HG02588 (cell line): ENCODE measurements around the gene TPM2.

Experiments used
- ATAC-seq: cut with Tn5 transposase; IDR thresholded peaks from one replicate; pipeline ENCODE4 v1.9.1; 2021; ENCODE audit warnings: mild to moderate bottlenecking, moderate library complexity; ENCODE audit not compliant: unreplicated experiment

The TPM2 gene

DNA sequence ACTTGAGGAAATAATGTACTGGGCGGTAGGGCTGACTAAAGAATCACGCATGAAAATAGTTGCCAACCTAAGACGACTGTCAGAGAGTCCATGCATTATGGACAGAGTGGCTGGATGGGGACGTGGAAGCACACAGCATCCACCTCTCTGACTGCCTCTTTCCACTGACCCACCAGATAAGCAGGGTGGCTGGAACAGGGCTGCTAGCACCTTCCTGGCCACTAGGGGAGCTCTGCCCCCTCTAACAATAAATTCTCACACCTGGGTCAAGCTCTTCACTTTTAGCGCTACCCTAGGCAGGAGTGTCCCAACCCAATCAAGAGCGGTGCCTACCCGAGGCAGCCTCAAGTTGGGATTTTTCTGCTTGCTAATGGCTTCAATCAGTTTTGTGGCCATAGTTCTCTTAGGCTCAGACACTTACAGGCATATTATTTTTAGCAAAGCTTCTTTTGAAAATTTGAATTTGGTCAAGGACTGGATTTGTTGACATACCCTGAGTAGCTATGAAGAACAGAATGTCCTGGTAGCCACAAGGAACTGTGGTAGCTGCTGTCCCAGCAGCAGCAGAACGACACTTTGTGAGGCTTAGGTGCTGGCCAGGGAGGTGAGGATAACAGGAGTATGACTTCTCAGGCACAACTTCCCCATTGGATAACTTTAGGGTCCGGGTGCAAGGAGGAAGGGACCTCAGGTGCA lies 6.9 kb upstream of the TPM2 start:
- ATAC-seq, result peak; percentile 82

DNA sequence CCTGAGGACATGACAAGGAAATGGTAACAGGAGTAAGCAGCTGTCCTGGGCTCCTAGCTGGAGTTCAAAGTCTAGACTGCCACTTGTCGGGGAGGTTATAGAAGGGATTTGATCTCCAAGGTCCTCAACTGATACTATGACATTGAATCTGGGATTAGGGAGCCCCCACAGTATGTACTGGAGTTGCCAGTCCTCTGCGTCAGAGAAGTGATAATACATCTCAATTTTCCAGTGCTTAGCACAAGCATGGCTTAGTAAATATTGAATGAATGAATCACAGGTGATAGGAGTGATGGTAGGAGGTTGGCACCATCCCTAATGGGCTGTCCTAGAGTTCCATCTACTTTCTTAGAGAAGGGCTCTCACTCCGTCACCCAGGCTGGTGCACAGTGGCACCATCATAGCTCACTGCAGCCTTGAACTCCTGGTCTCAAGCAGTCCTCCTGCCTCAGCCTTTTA lies 6.2 kb upstream of the TPM2 start:
- ATAC-seq, result no peak

DNA sequence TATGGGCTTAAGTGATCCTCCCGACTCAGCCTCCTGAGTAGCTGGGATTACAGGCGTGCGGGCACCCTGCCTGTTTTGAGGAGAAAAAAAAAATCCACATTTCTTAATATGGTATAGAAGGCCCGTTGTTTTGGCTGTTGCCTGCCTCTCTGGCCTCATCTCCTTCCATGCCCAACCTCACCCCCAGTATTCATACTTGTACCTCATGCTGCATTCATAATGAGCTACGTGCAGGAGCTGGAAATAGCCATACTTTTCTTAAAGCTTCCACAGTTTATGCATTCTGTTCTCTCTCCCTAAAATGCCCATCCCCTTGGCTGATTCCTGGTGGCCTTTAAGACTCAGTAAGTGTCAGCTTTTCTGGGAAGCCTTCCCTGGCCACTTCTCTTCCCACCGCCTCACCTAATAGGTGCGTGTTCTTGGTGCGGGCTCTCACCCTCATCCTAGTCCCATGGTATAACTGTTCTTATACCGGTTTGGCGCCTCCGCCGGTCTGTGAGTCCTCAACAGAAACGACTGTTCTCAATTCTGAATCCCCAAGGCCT lies 2.1 kb upstream of the TPM2 start:
- ATAC-seq, result no peak

DNA sequence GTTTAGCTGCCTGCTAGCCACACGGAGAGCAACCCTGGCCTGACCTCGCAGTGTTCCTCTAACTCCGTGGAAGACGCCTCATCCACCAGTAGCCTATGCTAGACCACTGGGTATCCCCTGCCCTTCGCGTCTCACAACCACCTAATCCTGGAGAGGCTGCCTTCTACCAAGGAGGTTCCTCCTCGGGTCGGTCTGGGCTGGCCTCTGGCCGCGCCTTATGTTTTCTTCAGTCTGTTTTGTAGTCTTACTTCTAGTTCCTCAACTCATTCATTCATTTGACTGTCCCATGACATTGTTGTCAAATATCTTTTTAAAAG lies 1.6 kb upstream of the TPM2 start:
- no peak for ATAC-seq

DNA sequence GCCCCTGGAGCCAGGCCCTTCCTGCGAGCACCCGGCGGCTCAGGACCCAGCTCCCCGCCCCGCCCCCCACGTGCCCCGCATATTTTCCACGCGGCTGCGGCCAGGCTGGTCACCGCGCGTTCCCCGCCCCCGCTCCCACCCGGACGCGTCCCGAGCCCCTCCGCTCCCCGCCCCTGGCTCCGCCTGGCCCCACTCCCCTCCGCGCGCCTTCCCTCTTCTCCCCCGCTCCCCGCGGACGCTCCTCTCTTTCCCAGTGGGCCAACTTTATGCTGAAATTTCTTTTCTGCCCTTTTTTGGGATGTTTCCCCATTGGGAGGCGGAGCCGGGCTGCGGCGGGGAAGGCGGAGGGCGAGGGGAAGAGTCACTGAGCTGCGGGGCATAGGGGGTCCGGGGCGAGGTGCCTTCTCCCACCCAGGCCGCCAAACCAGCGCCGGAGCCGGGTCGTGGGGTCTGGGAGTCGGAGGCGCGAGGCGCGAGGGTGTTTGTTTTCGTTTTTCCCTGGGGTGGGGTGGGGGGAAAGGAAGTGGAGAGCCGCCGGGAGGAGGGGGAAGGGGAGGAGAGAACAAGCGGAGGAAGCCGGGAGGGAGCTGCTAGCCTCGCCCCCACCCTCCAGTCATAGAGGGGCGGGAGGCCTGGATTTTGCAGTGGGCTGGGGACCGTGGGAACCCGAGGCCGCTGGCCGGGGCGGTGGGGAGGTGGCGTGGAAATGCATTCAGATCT lies 1.0 kb upstream of the TPM2 start:
- ATAC-seq, result no peak

DNA sequence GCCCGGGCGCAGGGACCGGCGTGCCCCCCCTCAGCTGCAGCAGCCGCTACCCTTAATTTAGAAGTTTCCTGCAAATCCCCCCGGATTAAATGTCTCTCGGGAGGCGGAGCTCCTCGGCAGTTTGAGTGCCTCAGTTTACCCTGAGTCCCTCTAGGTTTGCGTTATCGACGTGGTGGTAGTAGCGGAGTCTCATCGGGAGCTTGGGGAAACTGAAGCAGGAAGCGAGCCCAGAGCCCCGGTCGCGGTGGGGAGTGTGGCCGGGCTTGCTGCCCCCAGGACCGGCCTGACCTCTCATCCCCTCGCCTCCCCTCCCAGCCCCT lies 529 bp upstream of the TPM2 start:
- no peak for ATAC-seq

DNA sequence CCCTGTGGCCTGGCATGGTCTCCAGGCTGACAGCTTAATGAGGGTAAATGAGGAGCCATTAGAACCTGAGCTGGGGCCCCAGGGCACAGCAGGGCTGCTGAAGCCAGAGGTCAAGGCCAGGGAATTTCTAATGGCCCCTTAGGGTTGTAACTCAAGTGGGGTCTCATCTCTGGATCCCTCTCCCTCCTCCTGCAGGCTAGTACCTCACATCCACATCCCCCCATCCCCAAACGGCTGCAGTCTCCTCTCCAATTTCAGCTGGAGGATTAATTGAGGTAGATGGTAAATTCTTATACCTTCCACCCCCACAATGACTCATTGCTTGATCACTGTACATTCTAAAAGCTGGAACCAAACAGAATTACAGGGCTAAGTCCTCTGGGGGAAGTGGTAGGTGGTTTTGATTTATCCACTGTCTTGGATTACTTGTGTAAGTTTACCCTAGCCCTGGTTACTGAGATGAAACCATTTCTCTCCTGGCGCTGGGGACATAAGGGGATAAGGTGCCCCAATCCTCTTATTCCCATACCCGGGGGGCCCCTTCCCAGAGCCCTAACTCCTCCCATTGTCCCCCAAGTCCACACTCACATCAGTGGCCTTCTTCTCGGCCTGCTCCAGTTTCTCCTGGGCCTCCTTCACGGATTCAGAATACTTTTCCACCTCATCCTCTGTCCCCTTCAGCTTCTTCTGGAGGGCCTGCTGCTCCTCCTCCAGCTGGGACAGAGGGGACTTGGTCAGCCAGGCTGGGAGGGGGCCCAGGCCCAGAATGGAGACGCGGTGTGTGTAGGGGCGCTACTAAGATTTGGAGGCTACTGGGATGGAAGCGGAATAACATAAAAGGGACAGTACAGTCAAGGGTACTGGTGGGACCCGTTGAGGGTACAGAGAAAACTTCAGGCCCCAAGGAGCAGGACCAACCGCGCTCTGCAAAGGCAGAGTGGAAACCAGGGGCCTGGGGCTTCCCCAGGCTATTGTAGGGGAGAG lies 875 bp downstream of the TPM2 start:
- ATAC-seq, result no peak

DNA sequence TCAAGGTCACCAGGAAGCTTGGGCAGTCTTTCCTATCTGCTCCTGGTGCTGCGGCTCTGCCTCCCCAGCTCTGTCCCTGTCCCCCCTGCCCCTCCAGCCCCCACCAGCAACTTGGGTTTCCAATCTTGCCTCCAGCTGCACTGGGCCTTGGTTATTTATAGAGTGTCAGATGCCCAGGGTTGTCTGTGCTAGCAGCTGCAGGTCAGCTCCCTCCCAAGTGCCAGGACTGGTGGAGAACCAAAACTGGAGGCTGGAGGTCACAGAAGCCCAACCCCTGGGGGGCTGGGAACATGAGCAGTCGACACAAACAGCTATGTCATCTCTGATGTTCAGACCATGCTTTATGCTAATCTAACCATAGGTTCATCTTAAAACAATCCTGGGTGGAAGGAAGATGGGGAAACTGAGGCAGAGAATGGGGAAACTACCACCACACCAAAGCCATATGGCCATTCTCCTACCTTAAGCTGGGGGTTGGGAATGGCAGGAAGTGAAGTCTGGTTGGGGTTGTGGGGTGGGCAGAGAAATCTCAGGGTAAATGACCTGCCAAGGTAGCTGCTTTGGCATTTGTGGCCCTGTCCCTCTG lies 1.7 kb downstream of the TPM2 start:
- no peak for ATAC-seq

DNA sequence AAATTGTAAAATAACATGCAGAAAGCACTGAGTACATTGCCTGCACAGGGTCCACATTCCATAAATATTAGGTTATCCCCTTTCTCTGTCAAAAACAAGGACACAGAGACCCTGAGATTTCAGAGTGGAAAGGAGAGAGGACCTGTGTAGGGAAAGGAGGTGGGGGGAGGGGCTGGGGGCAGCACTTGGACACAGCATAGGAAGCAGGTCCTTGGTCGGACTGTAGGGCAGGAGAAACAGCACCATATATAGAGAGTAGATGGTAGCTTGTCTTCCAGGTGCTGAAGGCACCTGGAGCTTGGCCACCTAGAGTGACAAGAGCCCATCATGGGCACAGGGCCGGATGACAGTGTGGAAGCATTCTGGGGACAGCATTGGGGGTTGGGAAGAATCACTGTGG lies 2.4 kb downstream of the TPM2 start:
- no peak for ATAC-seq

DNA sequence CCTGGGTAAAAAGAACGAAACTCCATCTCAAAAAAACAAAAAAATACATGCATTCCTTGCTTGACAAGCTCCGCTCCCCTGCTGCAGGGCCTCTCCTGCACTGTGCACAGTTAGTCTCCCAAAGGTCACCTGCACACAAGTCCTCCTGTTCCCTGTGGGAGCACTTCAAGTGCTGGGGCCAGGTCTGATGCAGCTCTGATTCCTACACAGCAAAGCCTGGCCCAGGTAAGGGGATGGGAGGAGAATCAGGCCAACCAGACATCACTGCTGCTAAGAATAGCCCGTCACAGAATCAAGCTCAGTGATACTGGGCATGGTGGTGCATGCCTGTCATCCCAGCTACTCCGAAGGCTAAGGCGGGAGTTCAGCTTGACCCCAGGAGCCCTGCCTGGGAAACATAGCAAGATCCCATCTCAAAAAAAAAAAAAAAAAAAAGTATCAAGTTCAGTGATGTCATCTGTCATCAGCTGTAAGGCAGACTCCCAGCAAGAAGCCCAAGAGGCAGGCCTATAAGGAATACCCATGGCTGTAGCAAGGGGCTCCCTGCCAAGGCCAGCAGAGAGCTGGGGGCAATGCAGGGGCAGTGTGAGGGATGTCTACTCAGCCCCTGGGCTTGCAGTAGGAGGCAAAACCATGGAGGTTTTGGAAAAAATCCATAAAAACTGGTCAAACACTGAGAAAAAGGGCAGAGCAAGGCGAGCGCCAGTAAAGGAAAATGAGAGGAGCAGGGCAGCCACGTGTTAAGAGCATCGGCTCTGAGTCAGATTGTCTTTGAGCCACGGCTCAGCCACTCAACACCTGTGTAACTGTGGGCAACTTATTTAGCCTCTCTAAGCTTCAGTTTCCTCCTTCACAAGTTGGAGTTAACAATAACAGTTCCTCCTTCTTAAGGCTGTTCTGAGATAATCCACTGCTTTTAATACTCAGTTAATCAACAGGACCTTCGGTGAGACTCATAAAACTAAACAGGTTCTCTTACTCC lies 3.2 kb downstream of the TPM2 start:
- no peak for ATAC-seq

DNA sequence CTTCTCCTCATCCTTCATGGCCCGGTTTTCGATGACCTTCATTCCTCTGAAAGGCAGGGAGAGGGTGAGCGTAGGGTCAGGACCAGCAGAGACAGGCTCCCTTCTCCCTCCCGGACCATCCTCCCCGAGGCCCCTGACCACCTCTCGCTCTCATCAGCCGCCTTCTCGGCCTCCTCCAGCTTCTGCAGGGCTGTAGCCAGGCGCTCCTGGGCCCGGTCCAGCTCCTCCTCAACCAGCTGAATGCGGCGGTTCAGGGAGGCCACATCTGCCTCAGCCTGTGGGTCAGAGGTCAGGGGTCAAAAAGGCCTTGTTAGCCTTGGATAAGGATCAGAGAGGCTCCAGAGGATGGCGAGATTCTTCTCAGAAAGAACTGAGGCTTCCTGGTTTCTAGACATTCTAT lies 4.2 kb downstream of the TPM2 start:
- ATAC-seq, result no peak

DNA sequence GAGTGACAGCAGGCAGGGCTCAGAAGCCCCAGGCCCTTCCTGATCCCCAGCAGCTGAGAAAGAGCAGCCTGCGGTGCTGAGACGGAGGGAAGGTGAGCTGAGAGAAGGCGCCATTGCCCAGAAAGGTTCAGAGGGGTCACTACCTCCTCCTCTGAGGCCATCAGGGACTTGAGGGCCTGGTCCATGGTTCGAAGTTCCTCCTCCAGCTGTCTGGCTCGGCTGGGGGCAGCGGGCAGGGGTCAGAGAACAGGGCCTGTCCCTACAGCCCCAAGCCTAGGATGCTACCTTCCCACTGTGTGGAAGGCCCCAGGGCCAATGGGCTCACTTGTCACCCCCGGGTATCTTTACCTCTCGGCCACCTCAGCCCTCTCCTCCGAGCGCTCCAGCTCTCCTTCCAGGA lies 4.8 kb downstream of the TPM2 start:
- ATAC-seq, result no peak

DNA sequence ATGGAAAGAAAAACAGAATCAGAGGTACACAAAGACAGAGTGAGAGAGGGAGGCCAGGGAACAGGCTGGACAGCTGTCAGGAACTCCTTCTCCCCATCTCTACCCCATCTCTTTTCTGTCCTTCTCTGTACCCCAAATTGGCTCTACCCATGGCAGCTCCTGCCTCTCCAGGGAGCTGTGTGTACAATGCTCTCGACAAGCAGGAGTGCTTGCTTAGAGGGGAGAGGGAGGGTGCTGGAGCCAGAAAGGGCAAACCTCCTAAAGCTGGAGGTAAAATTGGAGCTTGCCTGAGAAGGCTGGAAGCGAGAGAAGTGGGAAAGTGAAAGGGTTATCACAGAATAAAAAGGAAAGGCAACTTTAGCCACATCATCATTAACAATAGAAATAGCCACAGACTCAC lies 6.4 kb downstream of the TPM2 start:
- no peak for ATAC-seq

DNA sequence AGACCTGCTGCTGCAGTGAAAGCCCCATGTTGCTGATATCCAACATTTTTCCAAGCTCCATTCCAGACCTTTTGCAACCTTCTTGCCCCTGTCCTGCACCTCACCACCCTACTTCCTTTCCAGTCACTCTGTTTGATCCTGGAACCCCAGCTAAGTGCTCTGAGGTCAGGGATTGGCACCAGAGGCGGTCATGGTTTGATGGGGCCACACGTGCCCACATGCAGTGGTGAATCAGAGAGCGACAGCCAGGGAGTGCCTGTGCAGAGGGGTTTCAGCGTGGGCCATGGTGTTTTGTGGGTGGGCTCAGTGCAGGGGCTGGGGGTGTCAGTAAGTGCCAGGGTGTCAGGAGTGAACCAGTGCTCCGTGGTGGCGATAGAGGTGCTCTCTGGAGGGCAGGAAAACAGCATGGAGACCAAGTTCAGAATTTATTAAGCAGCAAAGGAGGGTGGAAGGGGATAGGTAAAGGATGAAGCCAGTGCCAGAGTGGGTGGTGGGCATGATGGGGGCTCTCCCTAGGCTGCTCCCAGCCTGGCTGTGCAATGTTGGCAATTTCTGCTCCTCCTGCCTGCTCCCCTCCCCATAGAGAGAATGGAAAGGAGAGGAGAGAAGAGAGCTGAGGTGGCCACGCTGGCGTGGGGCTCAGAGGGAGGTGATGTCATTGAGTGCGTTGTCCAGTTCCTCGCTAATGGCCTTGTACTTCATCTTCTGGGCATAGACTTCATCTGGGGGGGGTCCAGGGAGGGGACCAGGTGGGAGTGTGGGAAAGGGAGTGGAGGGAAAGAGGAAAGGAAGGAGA lies 7.0 kb downstream of the TPM2 start:
- no peak for ATAC-seq

DNA sequence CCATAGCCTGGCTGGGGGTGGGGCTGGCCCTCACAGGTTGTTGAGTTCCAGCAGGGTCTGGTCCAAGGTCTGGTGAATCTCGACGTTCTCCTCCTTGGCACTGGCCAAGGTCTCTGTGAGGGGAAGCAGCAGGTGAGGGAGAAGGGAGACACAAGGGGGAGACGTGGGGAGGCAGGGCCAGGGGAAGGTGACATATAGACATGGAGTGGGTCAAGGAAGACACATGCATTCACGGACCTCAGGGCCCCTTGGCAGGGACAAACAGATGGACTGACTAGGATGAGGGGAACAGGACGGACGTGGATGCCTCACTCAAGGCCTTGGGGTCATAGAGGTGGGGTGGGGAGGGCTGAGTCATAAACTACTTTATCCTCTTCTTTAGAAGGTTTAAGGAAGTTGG lies 7.7 kb downstream of the TPM2 start:
- no peak for ATAC-seq

DNA sequence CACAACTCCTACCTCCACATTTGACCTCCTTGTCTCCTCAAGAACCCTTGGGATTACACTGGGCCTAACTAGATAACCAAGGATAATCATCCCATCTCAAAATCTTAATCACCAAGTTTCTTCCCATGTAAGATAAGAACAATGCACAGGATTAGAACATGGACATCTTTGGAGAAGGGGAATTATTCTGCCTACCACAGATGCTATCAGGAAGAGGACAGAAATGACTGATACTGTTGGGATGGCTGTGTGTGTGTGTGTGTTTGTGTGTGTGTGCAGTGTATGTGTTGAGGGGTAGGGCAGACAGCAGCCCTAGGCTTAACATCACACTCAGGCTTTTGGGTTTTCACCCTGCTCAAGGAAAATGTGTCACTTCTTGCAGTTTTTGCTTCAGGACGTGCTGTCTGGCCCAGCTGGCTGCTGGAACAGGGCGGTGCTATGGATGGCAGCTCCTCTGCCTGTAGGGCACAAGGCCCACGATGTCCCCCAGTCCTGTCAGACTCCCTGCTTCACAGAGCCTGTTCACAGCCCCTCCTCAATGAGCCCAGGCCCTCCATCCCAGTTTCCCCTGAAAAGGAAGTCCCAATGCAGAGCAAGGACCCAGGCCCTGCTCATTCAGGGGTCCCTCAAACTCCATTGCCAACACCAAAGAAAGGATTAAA lies 8.3 kb downstream of the TPM2 start:
- no peak for ATAC-seq

DNA sequence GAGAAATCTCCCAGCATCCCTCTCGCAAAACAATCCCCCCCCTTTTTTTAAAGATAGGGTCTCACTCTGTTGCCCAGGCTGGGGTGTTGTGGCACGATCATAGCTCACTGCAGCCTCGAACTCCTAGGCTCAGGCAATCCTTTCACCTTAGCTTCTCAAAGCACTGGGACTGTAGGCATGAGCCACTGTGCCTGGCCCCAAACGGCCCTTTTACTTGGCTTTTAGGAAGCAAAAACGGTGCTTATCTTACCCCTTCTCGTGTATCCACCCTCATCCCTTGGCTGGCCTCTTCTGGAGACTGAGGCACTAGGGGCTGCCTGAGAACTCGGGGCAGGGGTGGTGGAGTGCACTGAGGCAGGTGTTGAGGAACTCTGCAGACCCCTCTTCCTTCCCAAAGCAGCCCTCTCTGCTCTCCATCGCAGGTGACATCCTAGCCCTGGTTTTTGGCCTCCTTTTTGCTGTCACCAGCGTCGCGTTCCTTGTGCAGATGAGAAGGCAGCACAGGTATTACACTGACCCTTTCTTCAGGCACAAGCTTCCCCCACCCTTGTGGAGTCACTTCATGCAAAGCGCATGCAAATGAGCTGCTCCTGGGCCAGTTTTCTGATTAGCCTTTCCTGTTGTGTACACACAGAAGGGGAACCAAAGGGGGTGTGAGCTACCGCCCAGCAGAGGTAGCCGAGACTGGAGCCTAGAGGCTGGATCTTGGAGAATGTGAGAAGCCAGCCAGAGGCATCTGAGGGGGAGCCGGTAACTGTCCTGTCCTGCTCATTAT lies 9.2 kb downstream of the TPM2 start:
- no peak for ATAC-seq

DNA sequence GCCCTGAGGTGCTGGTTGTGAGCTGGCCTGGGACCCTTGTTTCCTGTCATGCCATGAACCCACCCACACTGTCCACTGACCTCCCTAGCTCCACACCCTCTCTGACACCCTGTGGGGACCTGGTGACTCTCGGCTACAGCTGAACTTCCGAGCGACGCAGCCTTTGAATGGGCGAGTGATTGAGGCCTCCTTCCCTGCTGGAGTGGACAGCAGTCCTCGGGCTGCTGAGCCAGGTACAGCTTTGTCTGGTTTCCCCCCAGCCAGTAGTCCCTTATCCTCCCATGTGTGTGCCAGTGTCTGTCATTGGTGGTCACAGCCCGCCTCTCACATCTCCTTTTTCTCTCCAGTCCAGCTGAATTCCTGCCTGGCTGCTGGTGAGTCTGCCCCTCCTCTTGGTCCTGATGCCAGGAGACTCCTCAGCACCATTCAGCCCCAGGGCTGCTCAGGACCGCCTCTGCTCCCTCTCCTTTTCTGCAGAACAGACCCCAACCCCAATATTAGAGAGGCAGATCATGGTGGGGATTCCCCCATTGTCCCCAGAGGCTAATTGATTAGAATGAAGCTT lies 9.9 kb downstream of the TPM2 start:
- no peak for ATAC-seq
